ENCODE measurements around the gene MAP3K20.
"Not testable (repeated sequence)": the region's sequence is repeated elsewhere in the genome, so short reads cannot be mapped to it uniquely, and the experiment has no call there.

Gene MAP3K20

DNA sequence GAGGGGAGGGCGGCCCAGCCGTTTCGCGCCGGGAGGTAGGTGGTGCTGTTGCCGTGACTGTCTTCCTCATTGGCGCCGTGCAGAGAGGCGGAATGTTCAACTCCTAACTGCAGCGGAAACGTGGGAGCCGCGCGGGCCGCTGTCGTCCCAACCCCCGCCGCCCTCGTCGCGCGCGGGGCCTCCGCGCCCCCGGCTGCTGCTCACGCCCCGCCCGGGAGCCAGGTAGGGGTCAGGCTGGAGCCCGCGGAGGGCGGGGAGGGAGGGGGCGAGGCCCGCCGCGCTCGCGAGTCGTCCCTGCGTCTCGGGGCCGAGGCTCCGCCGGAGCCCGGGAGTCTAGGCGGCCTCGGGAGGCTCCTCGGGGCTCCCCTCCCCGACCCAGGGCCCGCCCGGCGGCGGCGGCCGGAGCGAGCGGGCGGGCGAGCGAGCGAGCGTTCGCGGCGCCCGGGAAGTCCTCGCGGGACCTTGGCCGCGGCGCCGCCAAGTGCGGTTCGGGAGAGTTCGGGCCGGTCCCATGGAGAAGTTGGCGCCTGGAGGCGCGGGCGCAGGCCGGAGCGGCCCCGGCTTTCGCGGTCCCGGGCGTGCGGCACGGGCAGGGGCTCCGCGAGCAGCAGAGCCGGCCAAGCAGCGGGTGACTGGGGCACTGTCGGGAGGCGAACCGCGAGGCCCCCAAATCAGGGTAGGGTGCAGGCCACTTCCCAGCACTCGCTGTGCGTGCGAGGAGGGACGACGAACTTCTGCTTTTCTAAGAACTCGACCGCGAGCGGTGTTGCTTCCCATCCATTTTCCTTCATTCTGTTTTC lies at the start of gene MAP3K20:
TSS of gene MAP3K20 (plus strand) at position 66 of the 800 bp plus-strand sequence. CDS start 15,186 bp downstream, outside the sequence.
- peak; percentile 82 for DNase-seq (ENCODE audit: low spot score)

DNA sequence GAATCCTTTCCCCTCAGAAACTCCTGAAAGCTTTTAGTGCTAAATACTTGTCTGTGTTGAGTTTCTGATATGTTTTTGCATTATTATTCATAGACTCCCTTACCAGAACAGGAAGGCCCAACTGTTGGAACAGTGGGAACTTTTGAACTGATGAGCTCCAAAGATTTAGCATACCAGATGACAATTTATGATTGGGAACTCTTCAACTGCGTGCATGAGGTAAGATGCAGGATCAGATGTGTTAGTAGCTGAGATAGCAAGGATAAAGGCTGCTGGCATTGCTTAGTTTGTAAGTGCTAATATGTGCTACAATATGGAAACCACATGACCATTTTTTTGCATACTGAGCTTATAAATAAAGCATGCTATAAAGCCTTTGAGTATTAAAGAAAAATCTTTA lies 49.2 kb upstream of the MAP3K20 start:
- DNase-seq (ENCODE audit: low spot score) = no peak

DNA sequence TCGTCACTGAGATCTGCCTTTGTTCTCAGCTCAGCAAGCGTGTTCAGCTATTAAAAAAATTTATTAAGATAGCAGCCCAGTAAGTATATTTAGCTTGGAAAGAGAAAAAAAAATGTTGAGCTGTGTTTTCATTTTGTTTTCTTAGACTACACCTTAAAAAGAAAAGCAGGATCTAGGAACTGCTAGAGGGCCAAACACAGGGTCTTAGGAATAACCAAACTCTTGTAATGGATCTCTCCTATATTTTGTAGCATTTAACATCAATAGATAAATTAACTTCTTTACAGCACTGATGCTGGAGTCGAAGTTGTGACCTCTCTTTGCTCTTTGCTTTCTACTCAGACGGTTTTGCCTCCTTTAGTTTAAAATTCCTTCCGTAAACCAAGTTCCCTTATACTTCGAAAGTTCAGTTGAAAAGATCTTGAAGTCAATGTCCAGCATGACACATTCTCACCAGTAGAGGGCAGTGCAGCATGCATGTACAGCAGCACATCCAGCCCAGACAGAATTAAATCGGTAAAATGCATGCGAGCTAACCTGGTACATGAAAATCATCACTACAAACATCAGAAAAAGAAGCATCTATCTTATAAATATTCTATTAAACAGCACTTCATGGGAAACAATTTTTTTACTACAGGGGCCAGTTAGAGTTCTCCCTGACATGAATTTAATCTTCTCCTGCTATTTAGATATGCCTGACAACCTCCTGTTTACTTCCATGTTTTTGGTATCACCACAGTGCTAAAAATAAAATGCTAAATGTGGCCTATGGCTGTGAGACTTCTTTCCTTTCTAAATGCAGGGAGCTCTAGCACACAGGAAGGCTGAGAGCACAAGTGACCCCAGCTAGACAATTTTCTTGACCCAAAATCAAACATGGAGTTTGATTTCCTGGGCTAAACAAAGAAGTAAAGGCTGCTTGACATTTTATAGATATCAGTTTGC lies 48.2 kb upstream of the MAP3K20 start:
- DNase-seq (ENCODE audit: low spot score) = peak; percentile 78

DNA sequence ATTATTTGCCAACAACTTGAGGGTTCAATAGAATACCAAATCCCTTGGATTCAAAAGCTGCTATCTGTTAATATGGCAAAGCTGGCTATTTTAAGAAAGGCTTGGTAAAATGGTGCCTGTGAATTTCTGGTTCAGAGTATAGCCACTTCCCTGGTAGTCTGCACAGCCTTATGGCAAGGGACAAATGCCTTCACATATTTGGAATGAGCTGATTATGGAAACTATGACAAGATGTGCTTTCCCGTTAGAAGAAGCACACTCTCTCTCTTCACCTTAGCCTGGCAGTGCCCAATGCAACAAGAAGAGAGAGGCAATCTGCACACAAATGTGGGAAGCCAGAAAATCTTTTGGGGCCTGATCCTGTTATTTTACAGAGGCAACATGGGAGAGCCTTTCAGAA lies 47.5 kb upstream of the MAP3K20 start:
- no peak for DNase-seq (ENCODE audit: low spot score)

DNA sequence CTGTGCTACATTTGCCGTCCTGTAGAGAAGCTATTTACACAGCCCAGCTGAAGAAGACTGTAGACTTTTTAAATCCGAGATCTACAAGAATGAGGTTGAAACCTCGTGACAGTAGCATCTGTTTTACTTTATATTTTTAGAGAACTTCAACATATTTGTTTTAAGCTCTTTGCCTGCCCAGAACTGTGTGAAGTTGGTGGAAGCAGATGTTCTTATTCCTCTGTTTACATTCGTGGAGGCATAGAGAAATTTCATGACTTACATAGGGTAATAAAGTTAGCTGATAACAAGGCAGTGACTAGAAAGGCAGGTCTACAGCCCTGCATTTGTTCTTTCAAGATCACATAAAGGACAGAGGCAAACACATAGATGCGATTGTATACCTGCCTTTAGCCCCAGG lies 47.0 kb upstream of the MAP3K20 start:
- DNase-seq (ENCODE audit: low spot score) = peak; percentile 13

DNA sequence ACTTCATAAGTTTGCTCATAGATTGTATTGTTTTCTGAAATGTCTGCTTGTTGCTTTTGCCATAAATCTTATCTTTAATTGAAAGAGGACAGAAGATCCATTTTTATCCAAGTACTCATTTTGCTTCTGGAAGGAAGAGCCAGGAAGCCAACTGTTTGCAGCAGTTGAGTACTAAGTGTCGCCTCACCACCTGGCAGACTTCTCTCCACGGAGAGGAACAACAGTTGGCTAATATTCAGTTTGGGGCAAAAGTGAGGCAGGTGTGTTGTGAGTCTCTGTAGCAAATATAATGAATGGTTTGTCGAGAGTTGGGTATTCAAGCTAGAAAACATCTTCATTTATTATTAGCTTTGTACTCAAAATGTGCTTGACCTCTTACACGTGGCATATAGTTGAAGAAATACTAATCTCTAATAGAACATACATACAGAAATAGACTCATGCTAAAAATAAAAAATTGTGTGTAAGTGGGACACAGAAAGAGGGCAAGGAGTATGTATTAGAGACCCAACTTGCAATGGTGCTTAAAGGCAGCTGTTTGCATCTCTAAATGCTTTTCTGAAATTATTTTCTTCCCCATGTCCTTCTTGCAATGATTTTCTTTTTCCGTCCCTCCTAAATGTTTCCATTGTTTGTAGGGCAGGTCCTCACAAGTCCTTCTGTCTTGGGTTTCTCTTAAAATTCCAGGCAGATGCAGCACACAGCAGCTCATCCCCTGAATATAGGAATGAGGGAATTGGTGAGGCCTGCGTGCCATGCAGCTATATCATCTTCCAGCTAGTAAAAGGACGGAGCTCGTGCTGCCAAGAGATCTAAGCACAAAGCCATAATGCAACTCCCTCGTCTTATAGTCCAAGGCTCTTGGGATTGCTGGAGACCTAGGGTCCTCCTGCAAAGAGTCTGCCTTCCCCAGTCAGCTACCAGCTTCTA lies 44.8 kb upstream of the MAP3K20 start:
- no peak for DNase-seq (ENCODE audit: low spot score)

DNA sequence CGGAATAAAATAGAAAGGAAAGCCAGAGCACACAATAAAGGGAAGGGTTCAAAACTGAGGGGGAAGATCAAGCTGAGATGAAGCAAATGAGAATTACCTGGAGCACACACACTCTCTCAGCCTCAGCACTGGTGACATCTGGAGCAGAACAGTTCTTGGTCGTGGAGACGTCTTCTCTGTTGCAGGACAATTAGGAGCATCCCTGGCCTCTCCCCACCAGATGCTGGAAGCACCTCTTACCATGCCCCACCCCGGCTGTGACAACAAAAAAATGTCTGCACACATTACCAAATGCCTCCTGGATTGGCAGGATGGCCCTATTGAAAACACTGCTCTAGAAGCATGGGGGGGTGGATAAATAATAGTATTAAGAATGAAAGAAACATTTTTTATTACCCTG lies 43.6 kb upstream of the MAP3K20 start:
- no peak for DNase-seq (ENCODE audit: low spot score)

DNA sequence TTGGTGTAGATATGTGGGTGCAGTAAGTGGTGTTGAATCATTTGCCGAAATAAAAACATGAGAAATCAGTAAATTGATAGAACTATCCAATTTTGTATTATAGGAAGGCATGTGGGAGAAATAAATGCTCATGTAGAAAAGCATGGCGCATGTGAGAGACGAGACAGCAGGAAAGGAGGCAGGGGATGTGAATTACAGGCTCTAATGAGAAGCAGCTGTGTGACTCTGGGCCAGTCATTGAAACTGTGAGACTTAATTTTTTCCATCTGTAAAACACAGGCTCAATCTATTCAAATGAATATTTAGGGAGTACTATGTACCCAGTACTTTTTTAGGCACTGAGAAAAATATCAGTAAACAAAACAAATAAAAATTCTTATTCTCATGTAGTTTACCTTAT lies 42.6 kb upstream of the MAP3K20 start:
- DNase-seq (ENCODE audit: low spot score) = peak; percentile 47

DNA sequence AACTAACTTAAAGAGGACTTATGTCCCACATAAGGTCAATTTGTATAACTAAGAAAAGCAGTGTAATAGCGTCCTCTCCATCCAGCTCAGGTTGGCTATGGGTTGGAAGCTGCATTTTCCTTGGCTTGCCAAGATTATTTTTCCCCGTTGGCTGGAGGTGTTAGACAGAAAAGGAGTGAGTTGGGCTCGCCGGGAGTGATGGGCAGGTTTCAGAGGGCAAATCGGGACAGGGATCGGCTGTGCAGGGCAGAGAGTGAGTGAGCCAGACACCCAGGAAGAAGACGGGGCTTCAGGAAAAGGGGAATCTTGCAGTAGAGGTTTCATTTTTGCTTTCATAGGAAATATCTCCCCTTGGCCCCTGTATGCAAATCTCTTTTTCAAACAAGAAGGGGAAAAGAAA lies 41.5 kb upstream of the MAP3K20 start:
- no peak for DNase-seq (ENCODE audit: low spot score)

DNA sequence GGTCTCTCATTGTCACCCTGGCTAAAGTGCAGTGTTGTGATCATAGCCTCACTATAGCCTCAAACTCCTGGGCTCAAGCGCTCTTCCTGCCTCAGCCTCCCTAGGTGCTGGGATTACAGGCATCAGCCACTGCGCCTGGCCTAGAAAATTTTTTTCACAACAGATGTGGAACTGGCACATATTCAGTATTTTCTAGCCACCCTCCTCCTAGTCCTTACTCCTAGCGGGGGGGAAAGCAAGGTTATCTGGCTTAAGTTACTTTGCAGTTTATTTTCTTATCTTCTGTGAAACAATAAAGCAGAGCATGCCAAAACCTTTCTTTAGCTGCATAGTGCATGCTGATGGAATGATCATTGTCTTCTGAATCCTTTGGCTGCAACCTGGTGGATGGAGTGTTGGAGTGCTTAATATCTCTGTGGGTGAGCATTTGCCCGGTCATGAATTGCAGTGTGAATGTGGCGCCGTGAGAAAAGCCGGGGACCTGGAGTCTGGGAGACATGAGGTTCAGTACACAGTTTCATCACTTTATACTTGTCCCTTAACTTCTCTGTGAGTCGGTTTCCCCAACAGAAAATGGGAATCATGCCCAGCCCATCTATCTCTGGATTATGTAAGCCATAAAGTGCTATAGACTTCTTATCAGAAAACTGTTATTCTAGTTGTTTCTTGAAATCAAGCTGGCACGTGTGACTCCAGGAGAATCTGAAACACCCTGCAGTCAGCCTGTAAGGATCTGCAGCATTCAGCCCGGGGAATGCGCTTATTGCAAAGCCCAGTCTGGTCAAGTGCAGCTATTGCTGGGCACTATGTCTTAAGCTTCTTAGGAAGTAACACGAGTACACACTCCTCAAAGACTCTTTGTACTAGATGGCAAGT lies 38.2 kb upstream of the MAP3K20 start:
- no peak for DNase-seq (ENCODE audit: low spot score)

DNA sequence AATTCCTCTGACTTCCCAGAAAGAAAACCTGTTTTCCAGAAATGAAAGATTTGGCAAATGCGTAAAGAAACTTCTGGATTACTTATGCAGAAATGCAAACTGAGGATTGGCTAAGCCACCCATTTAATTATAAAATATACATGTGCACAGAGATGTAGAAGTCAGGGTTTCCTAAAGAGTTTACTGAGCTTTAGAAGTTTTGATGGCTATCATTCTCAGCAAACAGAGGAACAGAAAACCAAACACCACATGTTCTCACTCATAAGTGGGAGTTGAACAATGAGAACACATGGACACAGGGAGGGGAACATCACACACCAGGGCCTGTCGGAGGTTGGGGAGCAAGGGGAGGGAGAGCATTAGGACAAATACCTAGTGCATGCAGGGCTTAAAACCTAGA lies 37.4 kb upstream of the MAP3K20 start:
- not testable (repeated sequence) for DNase-seq (ENCODE audit: low spot score)

DNA sequence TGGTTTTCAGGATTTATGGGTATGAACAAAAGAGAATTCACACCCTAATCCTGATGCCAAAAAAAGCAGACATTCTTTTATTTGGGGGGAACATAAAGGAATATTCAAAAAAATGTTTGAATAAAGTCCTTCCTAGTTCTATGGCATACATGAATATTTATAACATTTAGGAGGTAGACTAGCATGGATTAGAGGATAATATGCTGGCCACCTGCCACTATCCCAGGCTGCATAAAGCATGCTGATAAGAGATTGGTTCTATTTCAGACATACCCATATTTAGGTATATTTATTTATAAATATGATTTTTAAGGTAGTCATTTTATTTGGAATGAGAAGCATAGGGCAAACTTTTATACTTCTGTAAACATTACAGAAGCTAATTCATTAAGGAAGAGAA lies 34.9 kb upstream of the MAP3K20 start:
- DNase-seq (ENCODE audit: low spot score) = no peak

DNA sequence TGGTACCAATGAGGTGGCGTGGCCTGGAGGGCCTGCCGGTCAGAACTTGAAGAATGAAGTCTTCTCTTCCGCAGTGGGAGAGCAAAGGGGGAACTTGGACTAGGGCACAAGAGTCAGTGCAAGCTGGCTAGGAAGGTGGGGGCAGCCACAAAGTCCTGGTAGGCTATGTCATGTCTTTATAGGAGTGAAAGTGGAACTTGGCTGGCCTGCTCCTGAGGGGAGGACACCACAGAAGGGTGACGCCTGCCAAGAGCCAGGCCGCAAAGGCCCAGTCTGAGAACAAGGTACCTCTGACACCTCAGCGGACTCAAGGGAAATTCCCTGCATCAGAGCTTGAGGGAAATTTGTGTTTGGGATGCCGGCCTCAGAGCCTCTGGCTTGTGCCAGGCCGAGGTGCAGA lies 32.2 kb upstream of the MAP3K20 start:
- DNase-seq (ENCODE audit: low spot score) = no peak

DNA sequence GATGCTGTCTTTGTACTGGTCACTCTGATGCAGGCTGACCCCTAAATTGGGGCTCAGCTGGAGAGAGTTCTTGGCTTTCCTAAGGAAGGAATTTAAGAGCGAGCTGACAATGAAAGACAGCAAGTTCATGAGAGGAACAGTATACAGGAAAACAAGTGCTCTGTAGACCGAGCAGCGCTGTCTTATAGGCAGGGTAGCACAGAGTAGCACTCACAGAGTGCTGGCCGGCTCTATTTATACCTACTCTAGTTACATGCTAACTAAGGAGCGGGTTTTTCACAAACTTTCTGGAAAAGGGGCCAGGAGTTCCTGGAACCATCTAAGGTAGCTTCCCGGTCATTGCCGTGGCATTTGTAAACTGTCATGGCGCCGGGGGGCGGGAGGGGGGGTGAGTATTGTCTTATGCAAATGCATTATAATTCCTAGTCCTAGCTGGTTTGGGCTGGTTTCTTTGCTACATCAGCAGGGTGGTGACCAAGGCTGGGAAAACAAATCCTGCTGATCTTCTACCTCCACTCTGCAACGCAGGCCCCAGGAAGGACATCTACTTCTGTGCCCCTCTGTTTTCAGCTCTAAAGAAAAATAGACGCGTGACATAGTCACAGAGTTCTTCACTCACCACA lies 31.6 kb upstream of the MAP3K20 start:
- no peak for DNase-seq (ENCODE audit: low spot score)

DNA sequence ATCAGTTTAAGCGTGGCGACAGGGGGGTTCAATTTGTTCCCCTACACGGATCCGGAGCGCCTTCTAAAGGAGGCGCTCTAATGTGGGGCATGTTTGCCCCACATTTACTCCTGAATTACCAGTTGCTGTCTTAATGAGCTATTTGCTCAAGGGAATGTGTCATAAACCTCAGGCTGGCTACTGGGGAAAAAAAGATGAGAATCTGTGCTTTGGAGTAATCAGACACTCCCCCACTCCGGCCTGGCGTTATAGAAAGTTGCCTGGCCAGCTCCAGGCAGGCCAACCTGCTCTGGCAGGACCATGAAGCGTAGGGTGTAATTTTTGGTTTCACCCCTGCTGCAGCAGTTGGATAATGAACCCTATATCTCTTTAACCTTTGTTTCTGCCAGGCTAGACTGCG lies 31.0 kb upstream of the MAP3K20 start:
- no peak for DNase-seq (ENCODE audit: low spot score)

DNA sequence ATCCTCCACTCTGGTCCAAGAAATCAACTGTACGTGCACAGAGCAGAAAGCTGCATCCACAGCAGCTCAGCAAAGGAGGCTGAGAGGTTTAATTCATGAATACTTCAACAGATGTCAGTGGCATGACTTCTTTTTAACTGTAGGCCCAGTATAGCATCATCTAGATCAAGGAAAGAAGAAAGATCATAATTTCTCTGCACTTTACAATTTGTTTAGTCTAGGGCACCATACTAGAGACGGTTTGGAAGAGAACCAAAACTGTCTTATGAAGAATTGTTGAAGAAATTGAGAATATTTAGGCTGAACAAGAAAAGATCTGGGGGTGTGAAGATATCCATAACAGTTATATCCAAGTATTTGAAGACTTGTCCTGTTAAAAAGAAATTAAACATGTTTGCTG lies 30.5 kb upstream of the MAP3K20 start:
- DNase-seq (ENCODE audit: low spot score) = no peak

DNA sequence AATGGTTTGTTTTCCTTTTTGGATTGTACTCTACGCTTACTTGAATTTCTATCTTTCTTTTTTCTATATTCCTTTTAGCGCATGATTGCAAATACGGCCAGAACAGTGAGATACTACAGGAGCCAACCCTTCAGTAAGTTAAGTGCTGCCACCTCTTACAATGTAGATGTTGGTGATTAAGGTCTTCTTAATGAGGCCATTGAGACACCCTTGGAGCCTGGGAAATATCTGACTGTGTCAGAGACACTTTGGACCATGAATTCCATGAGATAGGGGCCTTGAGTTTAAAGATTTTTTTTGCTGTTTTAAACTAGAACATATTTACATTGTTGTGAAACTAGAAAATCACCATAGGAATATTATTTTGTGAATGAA lies 27.1 kb upstream of the MAP3K20 start:
- DNase-seq (ENCODE audit: low spot score) = no peak

DNA sequence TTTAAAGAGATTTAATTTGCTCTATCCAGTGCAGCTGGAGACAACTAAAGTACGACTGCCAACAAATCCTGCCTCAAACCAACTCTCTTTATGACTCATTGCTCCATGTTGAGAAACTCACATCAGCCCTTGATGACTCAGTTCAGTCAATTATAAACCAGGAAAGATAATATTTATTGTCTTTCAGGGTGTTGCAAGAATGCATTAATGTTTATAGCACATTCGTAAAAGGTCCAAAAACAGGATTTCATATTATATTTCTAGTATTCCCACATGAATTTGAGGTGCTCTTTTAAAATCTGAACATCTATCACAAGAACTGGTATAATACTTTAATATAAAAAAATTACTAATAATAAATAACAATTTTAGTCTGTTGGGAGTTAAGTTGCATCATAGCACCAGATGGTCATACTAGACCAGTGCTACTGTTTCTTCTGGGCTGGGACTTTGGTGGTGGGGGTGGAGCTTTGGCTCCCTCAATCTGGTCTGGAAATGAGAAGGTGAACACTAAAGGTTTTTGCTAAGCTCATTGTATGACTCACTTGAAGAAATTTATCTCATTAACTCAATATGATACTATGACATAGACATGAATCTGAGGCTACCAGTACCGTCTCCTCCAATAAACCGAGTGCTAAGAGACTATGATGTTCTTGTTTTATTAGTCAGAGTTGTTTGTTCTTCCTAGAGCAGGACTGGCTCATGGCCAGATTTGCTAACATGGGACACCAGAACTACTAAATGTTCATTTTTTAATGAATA lies 26.6 kb upstream of the MAP3K20 start:
- DNase-seq (ENCODE audit: low spot score) = peak; percentile 85

DNA sequence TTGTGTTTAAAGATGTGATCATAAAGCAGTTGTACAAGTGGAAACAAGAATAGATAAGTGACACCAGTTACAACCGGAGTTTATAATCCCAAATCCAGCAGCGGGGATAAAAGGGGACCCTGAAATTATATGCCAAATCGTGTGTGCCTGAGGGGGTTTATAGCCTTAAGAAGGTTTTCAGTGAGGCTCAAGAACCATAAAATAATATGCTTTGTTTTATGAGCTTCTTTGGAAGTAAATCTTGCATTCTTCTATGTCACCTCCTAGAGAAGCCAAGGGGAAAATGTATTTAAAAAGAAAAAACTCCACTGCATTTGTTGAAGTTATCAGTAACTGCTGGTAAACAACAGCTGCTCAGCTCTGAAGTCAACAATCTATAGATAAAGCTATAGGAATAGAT lies 25.8 kb upstream of the MAP3K20 start:
- no peak for DNase-seq (ENCODE audit: low spot score)

DNA sequence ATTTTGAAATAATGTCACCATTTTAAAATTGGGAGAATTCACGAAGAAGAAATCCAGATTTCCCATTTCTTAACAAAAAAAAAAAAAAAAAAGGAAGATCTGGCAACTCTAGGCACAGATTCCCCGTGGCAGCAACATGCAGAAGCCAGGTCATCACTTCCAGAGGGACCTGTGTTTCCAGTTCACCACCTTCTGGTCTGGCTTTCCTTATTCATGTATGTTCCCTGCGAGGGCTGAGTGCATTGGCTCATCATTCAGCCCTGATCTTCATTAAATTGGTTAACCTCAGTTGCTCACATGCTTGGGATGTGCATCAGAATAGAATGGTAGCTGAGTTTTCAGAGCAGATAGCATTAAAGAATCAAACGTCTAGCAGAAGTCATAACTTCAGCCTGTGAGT lies 25.0 kb upstream of the MAP3K20 start:
- no peak for DNase-seq (ENCODE audit: low spot score)

Measured in GM03348 (cell line).